ES-I3 (cell line): ENCODE data around the gene RFT1.

ENCODE experiments used
- H3K36me3 ChIP-seq: 2 replicates; pipeline ENCODE4 v1.6.1; 2013; ENCODE audit warnings: mild to moderate bottlenecking, low read length, control low read depth, moderate library complexity; ENCODE audit not compliant: insufficient read depth
- H3K4me1 ChIP-seq: 2 replicates; pipeline ENCODE4 v1.6.1; 2013; ENCODE audit warnings: mild to moderate bottlenecking, control low read depth, low read length; ENCODE audit not compliant: insufficient read depth
- H3K9ac ChIP-seq: 2 replicates; pipeline ENCODE4 v1.6.1; 2013; ENCODE audit warnings: low read depth, mild to moderate bottlenecking, low read length, moderate library complexity
- H3K9me3 ChIP-seq: 2 replicates; pipeline ENCODE4 v1.6.1; 2013; ENCODE audit warnings: mild to moderate bottlenecking, low read length, moderate library complexity; ENCODE audit not compliant: control insufficient read depth, insufficient read depth

The RFT1 gene

DNA sequence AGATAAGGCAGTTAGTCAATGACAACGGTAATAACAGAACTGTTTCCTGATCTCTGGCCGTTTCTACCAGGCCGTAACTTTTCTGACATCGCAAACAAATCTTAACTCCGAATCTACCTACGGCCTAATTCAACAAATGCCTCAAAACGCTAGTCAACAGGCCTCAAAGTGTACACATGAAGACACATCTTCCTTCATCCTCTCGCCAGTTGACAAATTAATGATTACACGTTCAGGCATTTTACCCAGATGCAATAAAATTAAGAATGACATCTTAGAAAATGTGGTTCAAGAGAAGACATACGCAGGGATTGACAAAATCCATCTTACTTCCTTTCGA, 85.9 kb downstream of the RFT1 start:
- Histone ChIP-seq H3K36me3 (no peaks in the 10 kb centered on the region), H3K9me3 (no peaks in the 10 kb centered on the region), H3K4me1 (peaks cover 10% of the 10 kb centered on the region; the same call in 1 of the 2 replicates), H3K9ac (peak overlapping the region; percentile 86; the same call in 1 of the 2 replicates)

DNA sequence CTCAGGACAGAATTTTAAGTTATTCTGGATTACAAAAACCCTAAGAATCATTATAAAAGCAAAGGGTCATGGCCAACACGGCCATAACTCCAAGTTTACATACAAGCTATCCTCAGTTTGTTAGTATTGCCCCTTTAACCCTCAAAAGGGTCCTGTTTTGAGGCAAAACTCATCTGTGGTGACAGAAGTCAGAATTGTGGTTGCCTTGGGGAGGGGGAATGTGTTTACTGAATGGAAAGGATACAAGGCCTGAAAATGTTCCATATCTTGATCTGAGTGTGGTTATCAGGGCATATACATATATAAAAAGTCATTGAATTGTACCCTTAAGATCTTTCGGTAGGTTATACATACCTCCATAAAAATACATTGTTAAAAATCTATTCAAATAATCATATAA, 86.5 kb downstream of the RFT1 start:
- no peak overlapping the region for H3K9ac ChIP-seq
- no peaks in the 10 kb centered on the region for H3K9me3 ChIP-seq
- H3K36me3 ChIP-seq: no peaks in the 10 kb centered on the region
- peaks cover 10% of the 10 kb centered on the region; the same call in 1 of the 2 replicates for H3K4me1 ChIP-seq

DNA sequence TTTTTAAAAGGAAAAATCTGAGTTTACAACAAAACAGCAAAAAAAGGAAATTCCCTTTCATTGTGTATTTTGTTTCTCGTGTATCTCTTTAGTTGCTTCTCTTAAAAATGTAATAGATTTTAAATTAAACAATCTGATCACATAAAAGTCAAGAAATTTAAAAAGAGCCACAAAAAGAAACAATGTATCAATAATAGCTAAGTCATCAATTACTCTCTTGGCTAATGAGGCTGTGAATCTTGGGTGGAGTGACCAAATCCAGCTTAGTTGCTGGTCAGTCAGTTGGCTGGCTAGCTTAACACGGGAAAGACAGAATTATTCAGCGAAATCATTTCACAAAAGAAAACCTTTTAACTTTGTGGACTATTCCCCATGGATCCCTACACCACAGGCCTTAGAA, 87.6 kb downstream of the RFT1 start:
- Histone ChIP-seq H3K4me1 (peaks cover 10% of the 10 kb centered on the region; the same call in 1 of the 2 replicates), H3K9me3 (no peaks in the 10 kb centered on the region), H3K36me3 (no peaks in the 10 kb centered on the region), H3K9ac (no peak overlapping the region; the same call in 1 of the 2 replicates)

- no peak overlapping the region for H3K9ac ChIP-seq
- H3K9me3 ChIP-seq: no peaks in the 10 kb centered on the region
- H3K36me3 ChIP-seq: no peaks in the 10 kb centered on the region
- H3K4me1 ChIP-seq: peaks cover 13% of the 10 kb centered on the region; the same call in 1 of the 2 replicates
These were observed 89.8 kb downstream of the RFT1 start for GRCh38 chr3:53040351-53040820.

DNA sequence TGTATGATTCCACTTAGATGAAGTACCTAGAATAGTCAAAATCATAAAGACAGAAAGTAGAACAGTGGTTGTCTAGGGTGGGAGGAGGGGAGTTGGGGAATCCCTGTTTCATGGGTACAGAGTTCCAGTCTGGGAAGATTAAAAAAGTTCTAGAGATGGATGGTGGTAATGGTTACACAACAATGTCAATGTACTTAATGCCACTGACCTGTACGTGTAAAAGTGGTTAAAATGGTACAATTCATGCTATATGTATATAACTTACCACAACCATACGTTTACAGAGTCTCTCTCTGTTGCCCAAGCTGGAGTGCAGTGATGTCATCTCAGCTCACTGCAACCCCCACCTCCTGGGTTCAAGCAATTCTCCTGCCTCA, 90.9 kb downstream of the RFT1 start:
- no peak overlapping the region for H3K9ac ChIP-seq
- H3K9me3 ChIP-seq: no peaks in the 10 kb centered on the region
- H3K4me1 ChIP-seq: peaks cover 10% of the 10 kb centered on the region; the same call in 1 of the 2 replicates
- H3K36me3 ChIP-seq: no peaks in the 10 kb centered on the region

- Histone ChIP-seq H3K36me3 (no peaks in the 10 kb centered on the region), H3K9ac (no peak overlapping the region), H3K4me1 (peaks cover 10% of the 10 kb centered on the region; the same call in 1 of the 2 replicates)
These were observed 91.4 kb downstream of the RFT1 start for GRCh38 chr3:53038679-53039375.

More at GRCh38 chr3:53038679-53039375, 91.4 kb downstream of the RFT1 start:
- H3K9me3 ChIP-seq: no peaks in the 10 kb centered on the region
